Measurements from ENCODE around the gene AEBP1. TPM values are rescaled to one million over a fixed set of nuclear protein-coding genes. Genes with fewer than 3 reads are reported as not detected.
A peak's percentile ranks its signal among the peaks of the same experiment; 100 is the strongest.
"Not testable (repeated sequence)": the region's sequence is repeated elsewhere in the genome, so short reads cannot be mapped to it uniquely, and the experiment has no call there.

Gene AEBP1
- total RNA-seq, 1 experiment from 2014 or later: not detected

DNA sequence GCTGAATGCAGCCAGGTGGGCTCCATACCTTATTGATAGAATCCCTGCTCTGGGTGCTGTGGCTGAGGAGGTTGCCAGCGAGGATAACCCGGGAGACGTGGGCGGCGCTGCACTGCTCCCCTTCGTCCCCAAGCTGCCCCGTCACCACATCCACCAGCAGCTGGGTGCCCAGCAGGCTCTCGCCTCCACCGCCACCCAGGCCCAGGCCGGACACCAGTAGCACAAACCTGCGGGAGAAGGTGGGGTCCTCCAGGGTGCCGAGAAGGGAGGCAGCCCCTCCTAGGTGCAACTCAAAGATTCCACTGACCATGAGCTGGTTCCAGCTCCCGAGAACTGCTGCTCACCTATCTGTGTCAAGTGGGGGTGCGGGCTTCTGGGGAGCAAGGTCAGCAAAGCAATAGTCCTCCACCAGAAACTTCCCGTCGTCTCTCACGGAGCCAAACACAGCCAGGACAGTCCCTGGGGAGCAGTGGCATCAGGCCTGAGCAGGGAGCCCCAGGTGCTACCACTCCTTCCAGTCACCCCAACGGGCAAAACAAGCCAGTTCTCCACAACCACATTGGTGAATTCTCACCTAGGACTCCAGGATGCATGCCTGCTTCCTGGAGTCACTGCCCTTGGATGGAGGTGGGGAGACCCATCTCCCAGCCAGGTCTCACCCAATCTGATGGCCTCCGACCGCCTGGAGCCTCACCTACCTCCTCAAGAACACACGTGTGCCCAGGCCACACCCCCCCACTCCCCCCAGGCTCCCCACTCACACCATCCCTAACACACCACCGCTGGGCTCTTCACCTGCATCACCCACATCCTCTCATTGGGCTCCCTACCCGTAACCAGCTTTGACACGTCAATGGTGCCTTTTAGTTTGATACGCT, 12.9 kb downstream of the AEBP1 start:
- DNase-seq (ENCODE audit: low read depth): no peak

DNA sequence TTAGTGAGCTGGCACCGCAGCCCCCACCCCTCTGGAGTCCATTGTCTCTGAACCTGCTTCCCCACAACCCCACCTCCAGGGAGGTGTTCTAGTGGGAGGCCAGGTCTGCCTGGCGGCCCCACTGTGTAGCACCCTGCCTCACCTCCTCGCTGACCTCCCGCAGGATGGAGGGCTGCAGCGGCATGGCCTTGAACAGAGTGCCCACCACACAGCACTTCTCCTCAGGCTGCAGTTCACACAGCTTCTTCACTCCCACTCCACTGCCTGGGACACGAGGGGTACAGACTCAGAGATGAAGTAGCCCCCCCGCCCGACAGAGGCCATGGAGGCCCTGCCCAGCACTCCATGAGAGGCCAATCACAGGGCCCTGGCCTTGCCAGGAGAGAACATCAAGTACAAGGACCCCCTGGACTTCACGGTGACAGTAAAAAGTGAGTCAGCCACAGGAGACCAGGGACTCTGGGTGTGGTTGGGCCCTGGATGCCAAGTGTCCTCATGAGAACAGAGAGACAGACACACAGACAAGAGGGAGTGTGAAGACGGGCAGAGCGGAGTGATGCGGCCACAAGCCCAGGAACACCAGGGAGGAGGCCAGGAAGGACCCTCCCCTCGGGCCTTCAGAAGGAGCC, 13.8 kb downstream of the AEBP1 start:
- DNase-seq (ENCODE audit: low read depth): no peak

DNA sequence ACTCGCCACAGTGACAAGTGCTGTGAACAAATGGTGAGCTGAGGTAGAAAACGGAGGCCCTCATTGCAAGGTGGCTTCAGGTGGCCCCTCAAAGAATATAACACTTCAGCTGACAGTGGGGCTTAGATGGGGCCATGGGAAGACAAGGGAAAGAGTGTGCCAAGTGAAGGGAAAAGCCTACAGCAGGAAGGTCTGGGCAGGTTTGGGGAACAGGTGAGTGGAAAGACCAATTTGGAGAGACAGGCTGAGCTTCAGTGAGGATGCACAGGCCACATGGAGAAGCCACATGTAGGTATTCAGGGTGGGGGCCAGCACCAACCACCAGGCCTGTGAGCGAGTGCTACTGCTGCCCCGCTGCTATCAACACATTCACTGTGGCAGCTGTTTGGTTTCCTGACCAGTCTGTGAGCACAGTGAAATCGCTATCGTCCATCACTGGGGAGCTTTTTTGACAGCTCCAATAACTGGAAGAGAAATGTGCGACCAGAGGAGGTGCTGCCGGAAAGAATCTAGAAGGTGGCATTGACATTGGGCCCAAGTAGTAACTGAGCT, 15.8 kb downstream of the AEBP1 start:
- DNase-seq (ENCODE audit: low read depth): no peak

DNA sequence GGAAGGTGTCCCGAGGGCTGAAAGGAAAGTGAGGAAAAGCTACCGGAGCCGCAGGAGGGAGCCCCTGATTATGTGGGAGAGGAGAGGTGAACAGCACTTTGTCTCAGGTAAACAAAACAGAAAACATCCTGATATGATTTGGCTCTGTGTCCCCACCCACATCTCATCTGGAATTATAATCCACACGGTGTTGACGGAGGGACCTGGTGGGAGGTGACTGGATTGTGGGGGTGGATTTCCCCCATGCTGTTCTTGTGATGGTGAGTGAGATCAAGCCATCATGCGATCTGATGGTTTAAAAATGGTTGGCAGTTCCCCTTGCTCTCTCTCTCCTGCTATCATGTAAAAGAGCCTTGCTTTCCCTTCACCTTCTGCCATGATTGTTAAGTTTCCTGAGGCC, 16.2 kb downstream of the AEBP1 start:
- no peak for DNase-seq (ENCODE audit: low read depth)

DNA sequence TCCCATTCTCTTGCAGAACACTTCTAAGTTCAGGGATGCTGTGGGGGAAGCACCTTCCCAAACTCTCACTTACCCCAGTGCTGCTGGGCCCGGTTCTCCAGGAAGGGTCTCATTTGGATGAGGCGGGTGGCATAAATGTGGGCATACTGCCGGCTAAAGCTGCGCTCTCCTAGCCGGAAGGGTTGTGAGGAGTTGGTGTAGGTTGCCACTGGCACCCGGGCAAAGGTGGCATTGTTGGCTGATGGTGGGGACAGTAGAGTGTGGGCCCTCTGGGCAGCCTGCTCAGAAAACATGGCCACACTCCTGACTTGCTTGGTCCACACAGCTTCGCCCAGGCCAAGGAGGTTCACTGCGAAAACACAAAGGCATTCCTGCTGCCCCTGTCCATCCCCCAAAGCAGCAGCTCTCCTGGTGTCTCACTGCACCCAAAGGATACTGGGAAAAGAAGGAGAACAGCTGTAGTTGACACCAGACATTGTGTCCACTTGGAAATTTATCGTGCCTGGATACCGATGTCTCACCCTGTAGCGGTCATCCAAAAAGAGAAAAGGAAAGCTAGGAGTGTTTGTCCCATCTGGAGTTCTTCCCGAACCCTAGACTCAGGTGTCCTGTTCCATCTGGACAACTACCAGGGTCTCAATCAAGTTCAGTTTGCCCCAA, 17.7 kb downstream of the AEBP1 start:
- no peak for DNase-seq (ENCODE audit: low read depth)

DNA sequence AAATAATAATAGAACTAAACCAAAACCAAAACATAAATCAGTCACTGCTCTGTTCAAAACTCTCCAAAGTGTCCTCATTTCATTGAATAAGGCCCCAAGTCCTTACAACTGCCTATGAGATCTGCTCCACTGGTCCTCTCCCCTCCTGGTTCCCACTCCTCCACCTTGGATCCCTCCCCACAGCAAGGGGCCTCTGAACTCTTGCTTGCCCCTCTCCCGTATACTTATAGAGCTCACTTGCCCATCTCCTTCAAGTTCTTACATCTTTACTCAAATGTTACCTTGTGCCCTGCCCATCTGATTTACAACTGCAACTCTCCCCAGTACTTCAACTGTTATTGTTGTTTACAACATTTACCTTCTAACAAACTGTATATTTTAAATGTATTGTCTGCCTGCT, 18.4 kb downstream of the AEBP1 start:
- no peak for DNase-seq (ENCODE audit: low read depth)

DNA sequence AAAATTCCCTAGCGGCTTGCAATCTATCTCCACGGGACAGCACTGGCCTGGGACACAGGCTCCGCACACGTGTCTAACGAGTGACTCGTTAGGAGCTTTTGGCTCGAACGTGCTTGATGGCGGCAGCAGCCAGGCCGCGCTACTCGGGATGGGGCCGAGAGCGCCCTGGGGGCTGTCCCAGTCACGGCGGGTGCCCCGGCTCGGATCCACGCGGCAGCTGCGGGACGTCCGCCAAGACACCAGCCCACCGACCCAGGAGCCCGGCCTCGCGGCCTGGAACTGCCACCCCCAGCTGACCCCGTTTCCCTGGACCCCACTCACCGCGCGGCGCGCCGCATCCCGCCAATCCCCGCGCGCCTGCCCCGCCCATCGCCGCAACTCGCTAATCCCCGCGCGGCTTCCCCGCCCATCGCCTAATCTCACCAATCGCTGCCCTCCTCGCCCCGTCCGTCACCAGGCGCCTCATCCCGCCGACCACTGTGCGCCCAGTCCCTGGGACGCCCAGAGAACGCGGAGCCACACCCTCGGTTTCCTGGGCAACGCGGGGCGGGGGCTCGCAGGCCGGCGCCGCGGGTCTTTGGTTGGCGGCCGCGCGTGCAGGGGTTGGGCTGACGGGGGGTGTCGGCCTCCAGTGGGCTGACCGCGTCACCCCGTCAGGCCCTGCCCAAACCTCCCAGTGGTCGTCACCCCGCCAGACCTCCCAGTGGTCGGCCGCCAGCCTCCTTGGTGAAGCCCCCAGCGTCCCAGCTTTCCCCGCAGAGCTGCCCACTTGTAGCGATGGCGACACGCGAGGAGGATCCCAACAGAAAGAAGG, 19.3 kb downstream of the AEBP1 start, which contains the start of gene POLD2:
TSS of gene POLD2 (minus strand) at position 359 of the 814 bp plus-strand sequence. CDS start 1,495 bp downstream, outside the sequence.
- DNase-seq (ENCODE audit: low read depth): peak; percentile 95

DNA sequence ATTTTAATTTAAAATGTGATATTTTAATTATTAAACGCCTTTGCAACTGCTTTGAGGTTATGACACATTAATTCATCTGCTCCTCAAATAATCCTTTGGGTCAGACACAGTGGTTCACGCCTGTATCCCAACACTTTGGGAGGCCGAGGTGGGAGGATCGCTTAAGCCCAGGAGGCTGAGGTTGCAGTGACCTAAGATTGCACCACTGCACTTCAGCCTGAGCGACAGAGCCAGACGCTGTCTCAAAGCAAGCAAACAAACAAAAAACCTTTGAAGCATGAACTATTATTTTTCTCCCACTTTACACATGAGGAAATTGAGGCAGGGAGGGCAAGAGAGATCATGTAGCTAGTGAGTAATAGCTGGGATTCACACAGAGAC, 20.7 kb downstream of the AEBP1 start:
- no peak for DNase-seq (ENCODE audit: low read depth)

DNA sequence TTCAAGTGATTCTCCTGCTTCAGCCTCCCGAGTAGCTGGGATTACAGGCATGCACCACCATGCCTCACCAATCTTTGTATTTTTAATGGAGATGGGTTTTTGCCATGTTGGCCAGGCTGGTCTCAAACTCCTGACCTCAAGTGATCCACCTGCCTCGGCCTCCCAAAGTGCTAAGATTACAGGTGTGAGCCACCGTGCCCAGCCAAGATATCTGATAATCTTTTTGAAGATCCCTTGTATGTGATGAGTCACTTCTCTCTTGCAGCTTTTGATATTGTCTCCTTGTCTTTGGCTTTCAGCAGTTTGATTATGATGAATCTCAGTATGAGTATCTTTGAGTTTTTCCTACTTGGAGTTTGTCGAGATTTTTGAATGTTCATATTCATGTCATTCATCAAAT, 22.4 kb downstream of the AEBP1 start:
- DNase-seq (ENCODE audit: low read depth): not testable (repeated sequence)

DNA sequence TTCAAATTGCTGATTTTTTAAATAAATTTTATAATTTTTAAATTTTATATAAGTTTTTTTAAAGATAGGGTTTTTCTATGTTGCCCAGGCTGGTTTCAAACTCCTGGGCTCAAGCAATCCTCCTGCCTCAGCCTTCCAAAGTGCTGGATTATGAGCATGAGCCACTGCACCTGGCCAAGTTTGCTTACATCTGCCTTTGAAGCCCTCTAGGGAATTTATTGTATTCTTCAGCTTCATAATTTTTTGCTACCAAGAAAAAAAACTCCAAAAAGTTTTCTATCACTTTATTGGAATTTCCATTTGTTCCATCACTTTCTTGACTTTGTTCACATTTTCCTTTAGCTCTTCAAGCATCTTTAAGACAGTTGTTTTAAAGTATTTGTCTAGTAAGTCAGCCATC, 23.0 kb downstream of the AEBP1 start:
- no peak for DNase-seq (ENCODE audit: low read depth)

DNA sequence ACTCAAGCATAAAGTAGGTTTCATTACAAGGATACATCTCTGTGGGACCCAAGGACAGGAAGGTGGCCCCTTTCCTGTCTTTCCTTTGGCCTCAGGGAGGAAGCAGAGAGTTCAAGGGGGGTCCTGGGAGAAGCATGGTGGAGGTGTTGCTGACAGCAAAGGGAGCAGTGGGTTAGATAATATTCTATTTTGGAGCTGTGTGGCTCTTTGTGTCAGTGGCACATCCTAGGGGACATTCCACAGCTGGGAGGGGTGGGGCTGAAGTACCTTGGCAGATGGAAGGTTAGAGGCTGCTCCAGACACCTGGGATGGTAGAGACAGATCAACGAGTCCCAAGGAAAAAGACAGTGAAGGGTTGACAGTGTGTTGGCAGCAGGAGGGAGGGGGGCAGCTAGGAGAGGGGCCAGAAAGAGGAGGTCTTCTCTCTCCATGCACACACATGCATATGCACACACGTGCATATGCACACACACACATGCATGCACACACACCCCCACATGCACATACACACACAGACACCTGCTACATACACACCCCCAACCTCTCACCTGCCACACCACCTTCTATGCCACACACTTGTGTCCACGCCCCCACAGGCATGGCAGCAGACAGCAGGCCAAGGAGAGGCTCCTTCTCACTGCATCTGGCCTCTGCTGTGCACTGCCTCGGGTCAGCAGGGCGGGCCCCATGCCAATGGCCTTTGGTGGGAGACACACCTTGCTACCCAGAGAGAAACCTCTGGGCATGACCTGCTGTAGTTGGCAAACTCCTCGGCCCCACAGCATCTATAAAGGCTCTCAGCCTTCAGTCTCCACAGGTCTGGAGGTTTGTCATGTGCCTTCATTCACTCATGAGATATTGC, 24.8 kb downstream of the AEBP1 start:
- DNase-seq (ENCODE audit: low read depth): no peak

DNA sequence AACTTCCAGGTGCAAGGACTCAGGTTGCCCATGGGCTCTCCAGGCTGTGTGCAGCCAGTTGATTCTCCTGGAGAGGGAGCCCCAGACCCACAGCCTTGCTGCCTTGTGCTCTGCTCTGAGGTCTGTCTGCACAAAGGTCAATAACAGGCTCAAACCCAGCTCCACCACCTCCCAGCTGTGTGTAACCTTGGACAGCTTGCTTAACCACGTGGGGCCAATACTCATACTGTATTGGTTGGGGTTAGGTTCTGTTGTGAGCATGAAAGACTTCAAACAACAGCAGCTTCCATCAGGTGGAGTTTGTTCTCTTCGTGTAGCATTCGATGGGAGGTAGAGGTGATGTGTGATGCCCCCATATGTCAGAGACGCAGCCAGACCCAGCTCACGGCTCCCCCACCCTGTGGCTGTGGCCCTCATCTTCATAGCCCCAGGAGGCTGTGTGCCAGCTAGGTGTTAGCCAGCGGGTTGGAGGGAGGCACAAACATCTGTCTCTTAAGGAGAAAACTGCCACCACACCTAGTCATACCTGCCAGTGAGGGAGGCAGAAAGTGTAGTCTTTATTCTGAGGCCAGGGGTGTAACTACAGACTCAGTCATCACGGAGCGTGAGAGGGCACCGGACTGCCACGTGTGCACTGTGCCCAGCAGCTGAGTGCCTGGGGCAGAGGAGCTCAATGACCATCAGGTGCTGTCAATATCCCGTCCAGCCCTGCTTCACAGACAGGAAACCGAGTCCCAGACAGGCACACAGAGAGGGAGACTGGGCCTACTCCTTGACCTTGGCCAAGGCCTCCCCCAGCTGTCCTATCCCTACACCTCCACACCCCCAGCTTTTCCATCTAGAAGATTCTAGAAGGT, 27.3 kb downstream of the AEBP1 start:
- DNase-seq (ENCODE audit: low read depth): peak; percentile 29

DNA sequence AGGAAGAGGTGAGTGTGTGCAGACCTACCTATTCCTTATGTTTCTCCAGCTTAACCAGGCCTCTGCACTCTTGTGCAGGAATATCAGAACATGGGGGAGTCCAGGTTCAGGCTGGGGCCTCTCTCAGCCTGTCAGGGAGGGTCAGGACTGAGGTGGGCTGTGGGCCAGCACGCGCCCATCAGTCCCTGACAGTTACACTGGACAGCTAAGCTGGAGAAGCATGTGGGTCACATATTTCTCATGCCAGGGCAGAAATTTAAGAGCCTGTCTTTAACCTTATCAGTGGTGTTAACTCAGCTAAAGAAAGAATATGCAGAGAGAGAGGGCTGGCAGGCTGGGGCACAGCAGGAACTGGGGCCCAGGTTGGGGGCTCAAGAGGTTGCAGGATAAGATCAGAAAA, 27.9 kb downstream of the AEBP1 start:
- DNase-seq (ENCODE audit: low read depth): no peak

DNA sequence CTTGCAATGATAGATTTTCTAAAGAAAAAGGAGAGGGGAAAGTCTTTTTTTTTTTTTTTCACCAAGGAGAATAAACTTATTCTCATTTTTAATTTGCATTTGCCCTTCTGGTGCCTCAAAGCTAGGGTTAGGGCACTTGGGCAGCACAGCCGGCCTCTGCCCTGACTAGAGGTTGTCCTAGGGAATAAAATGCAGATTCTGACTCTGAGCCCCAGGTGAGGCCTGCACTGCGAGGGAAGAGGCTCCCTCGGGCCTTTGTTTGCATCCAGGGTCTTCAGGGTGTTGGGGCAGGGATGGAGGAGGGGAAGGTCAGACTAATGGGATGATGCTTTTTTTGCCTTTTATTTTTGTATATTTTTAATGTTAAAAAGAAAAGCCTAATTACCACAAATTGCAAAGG, 29.1 kb downstream of the AEBP1 start:
- no peak for DNase-seq (ENCODE audit: low read depth)

DNA sequence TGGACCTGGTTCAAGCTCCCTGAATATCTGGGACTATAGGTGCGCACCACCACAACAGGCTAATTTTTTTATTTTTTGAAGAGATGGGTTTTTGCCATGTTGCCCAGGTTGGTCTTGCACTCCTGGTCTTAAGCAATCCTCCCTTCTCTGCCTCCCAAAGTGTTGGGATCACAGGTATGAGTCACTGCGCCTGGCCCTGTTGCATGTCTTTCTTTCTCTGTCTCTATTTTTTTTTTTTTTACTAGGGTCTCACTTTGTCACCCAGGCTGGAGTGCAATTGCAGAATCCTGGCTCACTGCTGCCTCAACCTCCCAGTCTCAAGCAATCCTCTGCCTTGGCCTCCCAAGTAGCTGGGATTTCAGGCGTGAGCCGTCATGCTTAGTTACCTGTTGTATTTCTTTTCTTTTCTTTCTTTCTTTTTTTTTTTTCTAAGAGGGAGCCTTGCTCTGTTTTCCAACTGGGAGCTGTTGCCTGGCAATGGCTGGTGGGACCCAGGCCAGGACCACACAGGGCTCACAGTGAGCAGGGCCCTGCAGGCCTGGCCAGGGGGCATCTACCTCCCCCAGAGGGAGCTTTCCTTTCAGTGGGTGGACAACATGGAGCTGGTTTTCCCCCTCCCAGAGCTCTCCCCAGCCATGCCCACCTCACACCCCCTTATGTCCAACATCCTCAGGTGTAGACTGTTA, 30.9 kb downstream of the AEBP1 start:
- peak; percentile 40 for DNase-seq (ENCODE audit: low read depth)

DNA sequence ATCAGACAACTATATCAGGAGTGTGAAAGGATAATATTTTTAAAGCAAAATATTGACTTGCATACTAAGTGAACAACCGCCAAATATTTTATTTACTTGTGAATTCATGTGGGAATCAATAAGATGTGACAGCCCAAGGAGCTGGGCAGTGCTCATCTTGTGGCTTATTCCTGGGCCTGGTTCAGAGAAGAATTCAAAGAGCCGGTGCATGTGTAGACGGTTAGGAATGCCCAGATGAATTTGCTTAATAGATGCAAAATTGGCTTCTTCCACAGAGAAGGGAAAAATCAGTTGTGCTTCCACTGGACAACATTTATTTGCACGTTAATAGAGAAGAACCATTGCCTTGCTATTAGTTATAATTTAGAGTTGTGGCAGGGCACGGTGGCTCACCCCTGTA, 32.6 kb downstream of the AEBP1 start:
- no peak for DNase-seq (ENCODE audit: low read depth)

DNA sequence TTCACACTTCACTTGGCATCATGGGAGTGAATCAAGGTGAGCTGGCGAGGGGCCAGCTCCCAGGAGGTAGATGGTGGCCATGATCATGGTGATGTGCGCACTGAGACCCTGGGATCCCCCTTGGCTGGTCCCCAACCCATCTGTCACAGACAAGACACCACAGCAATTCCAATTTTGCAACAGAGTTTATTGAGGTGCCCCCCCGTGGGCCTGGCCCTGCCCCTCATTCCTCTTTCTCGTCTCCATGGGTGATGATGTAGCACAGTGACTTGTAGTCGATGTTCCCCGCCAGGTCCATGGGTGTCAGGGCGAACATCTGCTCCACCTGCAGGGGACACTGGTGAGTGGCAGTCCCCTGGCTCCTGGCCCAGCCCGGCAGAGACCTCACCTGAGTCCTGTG, 34.6 kb downstream of the AEBP1 start:
- DNase-seq (ENCODE audit: low read depth): no peak

DNA sequence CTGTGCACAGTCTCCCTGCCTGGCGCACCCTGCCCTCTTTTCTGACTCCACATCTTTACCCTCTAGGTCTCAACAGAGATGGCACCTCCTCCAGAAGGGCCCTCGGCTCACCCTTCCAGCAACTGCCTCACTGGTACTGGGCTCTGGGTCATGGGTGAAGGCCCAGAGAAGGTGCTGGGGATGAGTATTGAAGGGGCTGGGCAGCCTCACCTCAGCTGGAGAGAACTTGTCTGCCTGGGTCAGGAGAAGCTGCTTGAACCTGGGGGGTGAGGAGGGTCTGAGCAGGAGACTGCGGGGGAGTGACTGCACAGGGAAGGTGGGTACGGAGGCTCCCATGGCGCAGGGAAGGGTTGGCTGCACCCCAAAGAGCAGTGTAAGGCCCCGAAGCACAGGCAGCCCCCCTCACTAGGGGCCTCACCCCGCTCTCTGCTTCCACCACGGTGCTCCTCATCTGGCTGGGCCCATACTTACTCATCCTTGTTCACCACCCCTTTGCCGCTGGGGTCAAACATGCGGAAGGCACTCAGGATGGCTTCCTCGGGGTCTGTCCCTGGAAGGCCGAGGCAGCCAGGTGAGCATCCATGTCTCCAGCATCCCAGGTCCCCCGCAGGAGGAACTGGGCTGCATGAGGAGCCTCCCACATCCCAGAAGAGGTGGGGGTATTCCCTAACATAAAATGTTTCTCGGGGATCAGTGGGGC, 35.3 kb downstream of the AEBP1 start:
- no peak for DNase-seq (ENCODE audit: low read depth)

All from HT1080 (cell line).